ENCODE measurements around the gene ZCCHC7. TPM values are rescaled to one million over a fixed set of nuclear protein-coding genes. Genes with fewer than 3 reads are reported as not detected.

The ZCCHC7 gene
- total and polyA plus RNA-seq, 4 donors: 3.3 to 9.7 (median 7.6) TPM

- H3K9ac ChIP-seq (ENCODE audit: low read depth in 1 of 2, low read length in 2 of 2): no peak overlapping the region
- H3K27ac ChIP-seq (ENCODE audit: low read depth in 1 of 2, low read length in 2 of 2): no peak overlapping the region
- TF ChIP-seq SP1 (IDR thresholded peaks at IDR 0.05) (no peak), YY1 (IDR thresholded peaks at IDR 0.05) (no peak), NR2F2 (IDR thresholded peaks at IDR 0.05) (no peak), GABPA (IDR thresholded peaks at IDR 0.05 in 1 of 2, conservative IDR thresholded peaks at IDR 0.05 in 1 of 2) (no peak), CTCF (IDR thresholded peaks at IDR 0.05; ENCODE audit: low read depth, low read length, missing input control) (no peak), TAF1 (conservative IDR thresholded peaks at IDR 0.05) (no peak), MAX (IDR thresholded peaks at IDR 0.05) (no peak), HNF4G (IDR thresholded peaks at IDR 0.05) (no peak), EGR1 (IDR thresholded peaks at IDR 0.05; ENCODE audit: low read depth in 2 of 2) (no peak), FOXA2 (IDR thresholded peaks at IDR 0.05) (no peak), JUND (IDR thresholded peaks at IDR 0.05) (no peak), RAD21 (IDR thresholded peaks at IDR 0.05) (no peak), FOXA1 (IDR thresholded peaks at IDR 0.05) (no peak), HNF4A (conservative IDR thresholded peaks at IDR 0.05) (no peak), RXRA (IDR thresholded peaks at IDR 0.05) (no peak)
- TF ChIP-seq, protein P1, sequence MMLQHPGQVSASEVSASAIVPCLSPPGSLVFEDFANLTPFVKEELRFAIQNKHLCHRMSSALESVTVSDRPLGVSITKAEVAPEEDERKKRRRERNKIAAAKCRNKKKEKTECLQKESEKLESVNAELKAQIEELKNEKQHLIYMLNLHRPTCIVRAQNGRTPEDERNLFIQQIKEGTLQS (IDR thresholded peaks at IDR 0.05): no peak
- TF ChIP-seq, protein P2, sequence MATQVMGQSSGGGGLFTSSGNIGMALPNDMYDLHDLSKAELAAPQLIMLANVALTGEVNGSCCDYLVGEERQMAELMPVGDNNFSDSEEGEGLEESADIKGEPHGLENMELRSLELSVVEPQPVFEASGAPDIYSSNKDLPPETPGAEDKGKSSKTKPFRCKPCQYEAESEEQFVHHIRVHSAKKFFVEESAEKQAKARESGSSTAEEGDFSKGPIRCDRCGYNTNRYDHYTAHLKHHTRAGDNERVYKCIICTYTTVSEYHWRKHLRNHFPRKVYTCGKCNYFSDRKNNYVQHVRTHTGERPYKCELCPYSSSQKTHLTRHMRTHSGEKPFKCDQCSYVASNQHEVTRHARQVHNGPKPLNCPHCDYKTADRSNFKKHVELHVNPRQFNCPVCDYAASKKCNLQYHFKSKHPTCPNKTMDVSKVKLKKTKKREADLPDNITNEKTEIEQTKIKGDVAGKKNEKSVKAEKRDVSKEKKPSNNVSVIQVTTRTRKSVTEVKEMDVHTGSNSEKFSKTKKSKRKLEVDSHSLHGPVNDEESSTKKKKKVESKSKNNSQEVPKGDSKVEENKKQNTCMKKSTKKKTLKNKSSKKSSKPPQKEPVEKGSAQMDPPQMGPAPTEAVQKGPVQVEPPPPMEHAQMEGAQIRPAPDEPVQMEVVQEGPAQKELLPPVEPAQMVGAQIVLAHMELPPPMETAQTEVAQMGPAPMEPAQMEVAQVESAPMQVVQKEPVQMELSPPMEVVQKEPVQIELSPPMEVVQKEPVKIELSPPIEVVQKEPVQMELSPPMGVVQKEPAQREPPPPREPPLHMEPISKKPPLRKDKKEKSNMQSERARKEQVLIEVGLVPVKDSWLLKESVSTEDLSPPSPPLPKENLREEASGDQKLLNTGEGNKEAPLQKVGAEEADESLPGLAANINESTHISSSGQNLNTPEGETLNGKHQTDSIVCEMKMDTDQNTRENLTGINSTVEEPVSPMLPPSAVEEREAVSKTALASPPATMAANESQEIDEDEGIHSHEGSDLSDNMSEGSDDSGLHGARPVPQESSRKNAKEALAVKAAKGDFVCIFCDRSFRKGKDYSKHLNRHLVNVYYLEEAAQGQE (IDR thresholded peaks at IDR 0.05): no peak
- TF ChIP-seq, protein P3, sequence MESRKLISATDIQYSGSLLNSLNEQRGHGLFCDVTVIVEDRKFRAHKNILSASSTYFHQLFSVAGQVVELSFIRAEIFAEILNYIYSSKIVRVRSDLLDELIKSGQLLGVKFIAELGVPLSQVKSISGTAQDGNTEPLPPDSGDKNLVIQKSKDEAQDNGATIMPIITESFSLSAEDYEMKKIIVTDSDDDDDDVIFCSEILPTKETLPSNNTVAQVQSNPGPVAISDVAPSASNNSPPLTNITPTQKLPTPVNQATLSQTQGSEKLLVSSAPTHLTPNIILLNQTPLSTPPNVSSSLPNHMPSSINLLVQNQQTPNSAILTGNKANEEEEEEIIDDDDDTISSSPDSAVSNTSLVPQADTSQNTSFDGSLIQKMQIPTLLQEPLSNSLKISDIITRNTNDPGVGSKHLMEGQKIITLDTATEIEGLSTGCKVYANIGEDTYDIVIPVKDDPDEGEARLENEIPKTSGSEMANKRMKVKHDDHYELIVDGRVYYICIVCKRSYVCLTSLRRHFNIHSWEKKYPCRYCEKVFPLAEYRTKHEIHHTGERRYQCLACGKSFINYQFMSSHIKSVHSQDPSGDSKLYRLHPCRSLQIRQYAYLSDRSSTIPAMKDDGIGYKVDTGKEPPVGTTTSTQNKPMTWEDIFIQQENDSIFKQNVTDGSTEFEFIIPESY (IDR thresholded peaks at IDR 0.05): no peak
- H3K4me3 ChIP-seq (ENCODE audit: low read depth in 1 of 3, low read length in 3 of 3): no peak overlapping the region
- no peaks in the 10 kb centered on the region for H3K4me1 ChIP-seq (ENCODE audit: control insufficient read depth in 4 of 4, insufficient read depth in 4 of 4, low read length in 3 of 4)
- DNase-seq (ENCODE audit: low spot score): no peak
- no peaks in the 10 kb centered on the region for H3K36me3 ChIP-seq (ENCODE audit: control insufficient read depth in 4 of 4, insufficient read depth in 3 of 4, low read depth in 1 of 4, low read length in 3 of 4)
- WGBS: 97% methylated on average over 2 of the region's 2 CpGs
- no peaks in the 10 kb centered on the region for H3K27me3 ChIP-seq (ENCODE audit: control insufficient read depth in 4 of 4, insufficient read depth in 4 of 4, low read length in 3 of 4)
- H3K9me3 ChIP-seq (ENCODE audit: control insufficient read depth in 4 of 4, low read length in 3 of 4): no peaks in the 10 kb centered on the region
These were observed 19.6 kb upstream of the ZCCHC7 start for GRCh38 chr9:37100741-37101140.
